KMS-11 (cell line): ENCODE measurements around the gene UTP25.

Experiments used
- H2AFZ ChIP-seq: fragments of 200-600 bp; sonication (generic); 2 replicates; pipeline ENCODE4 v1.6.1; 2016; ENCODE audit warnings: antibody characterized with exemption, mixed run types, low read depth
- H3K27ac ChIP-seq: fragments of 200-600 bp; sonication (generic); 2 replicates; pipeline ENCODE4 v1.6.1; 2016; ENCODE audit warnings: mild to moderate bottlenecking, mixed run types
- H3K27me3 ChIP-seq: fragments of 200-600 bp; sonication (generic); 2 replicates; pipeline ENCODE4 v1.6.1; 2017; ENCODE audit warnings: mild to moderate bottlenecking, low read depth, mixed run types, moderate library complexity; ENCODE audit not compliant: insufficient read depth
- H3K36me3 ChIP-seq: fragments of 200-600 bp; sonication (generic); 2 replicates; pipeline ENCODE4 v1.6.1; 2017; ENCODE audit warnings: mild to moderate bottlenecking, mixed run types; ENCODE audit not compliant: insufficient read depth
- H3K4me1 ChIP-seq: fragments of 200-600 bp; sonication (generic); 2 replicates; pipeline ENCODE4 v1.6.1; 2016; ENCODE audit warnings: mild to moderate bottlenecking, low read depth, mixed run types; ENCODE audit not compliant: poor library complexity, severe bottlenecking
- H3K4me2 ChIP-seq: fragments of 200-600 bp; sonication (generic); 2 replicates; pipeline ENCODE4 v1.7.0; 2016; ENCODE audit warnings: mild to moderate bottlenecking, mixed run types
- H3K4me3 ChIP-seq: fragments of 200-600 bp; sonication (generic); IDR thresholded peaks from 2 replicates; pipeline ENCODE4 v1.6.1; 2017; ENCODE audit warnings: low read depth, low read length, mixed read lengths; ENCODE audit not compliant: insufficient read depth
- H3K79me2 ChIP-seq: fragments of 200-600 bp; sonication (generic); 2 replicates; pipeline ENCODE4 v1.6.1; 2016; ENCODE audit warnings: low read depth, mixed run types; ENCODE audit not compliant: insufficient read depth
- H3K9ac ChIP-seq: fragments of 200-600 bp; sonication (generic); 2 replicates; pipeline ENCODE4 v1.6.1; 2016; ENCODE audit warnings: mild to moderate bottlenecking, mixed run types
- H4K20me1 ChIP-seq: fragments of 200-600 bp; sonication (generic); 2 replicates; pipeline ENCODE4 v1.6.1; 2016; ENCODE audit warnings: mild to moderate bottlenecking, mixed run types; ENCODE audit not compliant: insufficient read depth
- CTCF ChIP-seq: fragments of 200-600 bp; sonication (generic); conservative IDR thresholded peaks from 2 replicates; pipeline ENCODE4 v1.6.1; 2017; ENCODE audit warnings: low read depth, mild to moderate bottlenecking, antibody characterized with exemption, low read length, moderate library complexity, mixed read lengths

UTP25 gene

GRCh38 chr1:209784265-209785169 is 43.3 kb upstream of the UTP25 start, which contains the start of gene C1orf74:
C1orf74 (minus strand) TSS chr1:209784559; CDS start chr1:209783634, 925 bp downstream.
- H3K4me1 ChIP-seq = peaks cover 21% of the 10 kb centered on the region
- H3K27me3 ChIP-seq = no peaks in the 10 kb centered on the region
- no peaks in the 10 kb centered on the region for H4K20me1 ChIP-seq
- no peaks in the 10 kb centered on the region for H3K36me3 ChIP-seq
- H3K9ac ChIP-seq = peak within 1 kb of the TSS; percentile 63
- peaks cover 9% of the 10 kb centered on the region; the same call in 1 of the 2 replicates for H3K79me2 ChIP-seq
- peak within 1 kb of the TSS; percentile 75 for H3K4me2 ChIP-seq
- no peak for TF ChIP-seq CTCF
- peak within 1 kb of the TSS; percentile 87 for H2AFZ ChIP-seq
- peak within 1 kb of the TSS; percentile 99 for H3K4me3 ChIP-seq
- H3K27ac ChIP-seq = peak within 1 kb of the TSS; percentile 66

DNA sequence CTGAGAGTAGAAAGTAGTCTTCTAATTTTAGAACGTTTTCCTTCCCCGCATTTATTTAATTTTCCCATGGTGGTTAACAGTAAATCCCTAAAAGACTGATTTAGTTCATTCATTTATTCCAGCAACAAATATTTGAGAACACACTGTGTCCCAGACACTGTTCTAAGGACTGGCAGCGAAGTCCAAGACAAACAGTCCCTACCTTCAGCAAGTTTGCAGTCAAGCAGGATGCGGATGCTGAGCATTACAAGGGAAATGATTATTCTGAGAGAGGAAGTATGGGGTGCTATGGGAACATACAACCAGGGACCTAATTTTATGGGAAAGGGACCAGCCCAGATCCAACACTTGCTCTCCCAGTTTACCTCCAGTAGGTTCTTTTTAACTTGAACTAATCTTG is 42.2 kb upstream of the UTP25 start:
- Histone ChIP-seq H3K4me3 (no peak overlapping the region), H4K20me1 (no peaks in the 10 kb centered on the region), H3K4me1 (peaks cover 14% of the 10 kb centered on the region), H3K27me3 (no peaks in the 10 kb centered on the region), H3K4me2 (no peak overlapping the region), H2AFZ (peak overlapping the region; percentile 87), H3K36me3 (no peaks in the 10 kb centered on the region), H3K27ac (no peak overlapping the region), H3K9ac (no peak overlapping the region), H3K79me2 (peaks cover 9% of the 10 kb centered on the region; the same call in 1 of the 2 replicates)
- TF ChIP-seq CTCF = no peak

DNA sequence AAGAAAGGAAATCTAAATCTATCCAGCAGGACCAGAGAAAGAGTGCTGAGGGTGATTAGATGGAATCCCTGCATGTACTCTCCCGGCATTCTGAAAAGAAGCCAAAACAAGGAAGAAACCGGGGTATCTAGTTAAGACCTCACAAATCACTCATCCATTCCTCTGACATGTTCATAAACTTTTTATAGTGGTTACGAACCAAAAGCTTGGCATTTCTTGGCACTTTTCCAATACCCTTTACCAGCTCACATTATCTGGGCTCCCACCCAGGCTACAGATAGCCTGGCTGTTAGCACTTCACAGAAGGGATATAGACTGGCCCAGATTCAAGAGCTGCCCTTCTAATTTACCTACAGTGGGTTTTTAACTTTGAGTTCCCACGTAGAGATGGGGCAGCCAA is 41.6 kb upstream of the UTP25 start:
- H3K4me1 ChIP-seq = peaks cover 14% of the 10 kb centered on the region
- no peak overlapping the region for H3K4me2 ChIP-seq
- no peaks in the 10 kb centered on the region for H4K20me1 ChIP-seq
- H2AFZ ChIP-seq = no peak overlapping the region
- H3K27me3 ChIP-seq = no peaks in the 10 kb centered on the region
- no peak overlapping the region for H3K27ac ChIP-seq
- no peak overlapping the region for H3K9ac ChIP-seq
- no peak for TF ChIP-seq CTCF
- H3K4me3 ChIP-seq = no peak overlapping the region
- peaks cover 9% of the 10 kb centered on the region; the same call in 1 of the 2 replicates for H3K79me2 ChIP-seq
- H3K36me3 ChIP-seq = no peaks in the 10 kb centered on the region

DNA sequence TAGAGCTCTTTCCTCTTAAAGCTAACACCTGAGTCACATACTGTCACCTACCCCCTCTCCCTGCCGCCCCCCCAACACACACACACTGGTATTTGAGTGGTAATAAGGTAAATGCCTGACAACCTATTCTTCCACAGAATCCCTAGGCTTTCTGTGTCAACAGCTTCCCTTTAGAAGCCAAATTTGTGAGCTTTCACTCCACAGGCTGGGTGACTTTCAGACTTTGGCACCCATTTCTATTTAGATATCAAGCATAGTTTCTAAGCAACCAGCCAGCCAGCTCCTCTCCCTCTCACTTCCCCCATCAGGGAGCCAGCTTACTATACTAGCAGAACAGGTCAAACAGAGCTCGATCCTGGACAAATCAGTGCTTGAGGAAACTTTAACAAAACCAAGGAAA is 40.2 kb upstream of the UTP25 start:
- Histone ChIP-seq H3K27ac (no peak overlapping the region), H3K4me2 (no peak overlapping the region), H3K9ac (no peak overlapping the region), H3K4me1 (peaks cover 14% of the 10 kb centered on the region), H3K79me2 (peaks cover 9% of the 10 kb centered on the region; the same call in 1 of the 2 replicates), H2AFZ (no peak overlapping the region), H3K36me3 (no peaks in the 10 kb centered on the region), H3K27me3 (no peaks in the 10 kb centered on the region), H4K20me1 (no peaks in the 10 kb centered on the region), H3K4me3 (no peak overlapping the region)
- no peak for TF ChIP-seq CTCF
